Fibroblast of lung (primary cell): ENCODE data around the gene IL31RA. TPM values are rescaled to one million over a fixed set of nuclear protein-coding genes. Genes with fewer than 3 reads are reported as not detected.
A peak's percentile ranks its signal among the peaks of the same experiment; 100 is the strongest.

Experiments used
- DNase-seq, 2 donors: peaks; one replicate each; pipeline versions ENCODE4 v3.0.0 to v3.0.0-alpha.2; 2010; ENCODE audit warnings: low read depth in 2 of 2
- H2AFZ ChIP-seq: 2 replicates; pipeline ENCODE4 v1.5.1; 2012; ENCODE audit warnings: low read length, control low read depth, inconsistent platforms
- H3K27ac ChIP-seq: 2 replicates; pipeline ENCODE4 v1.5.1; 2011; ENCODE audit warnings: low read length, control low read depth; ENCODE audit not compliant: insufficient read depth
- H3K27me3 ChIP-seq: 2 replicates; pipeline ENCODE4 v1.5.1; 2011; ENCODE audit warnings: mild to moderate bottlenecking, low read length; ENCODE audit not compliant: control insufficient read depth, insufficient read depth
- H3K36me3 ChIP-seq: 2 replicates; pipeline ENCODE4 v1.5.1; 2011; ENCODE audit warnings: low read length; ENCODE audit not compliant: control insufficient read depth, insufficient read depth
- H3K4me1 ChIP-seq: 2 replicates; pipeline ENCODE4 v1.5.1; 2011; ENCODE audit warnings: low read length; ENCODE audit not compliant: control insufficient read depth, insufficient read depth; ENCODE audit errors: extremely low read depth
- H3K4me2 ChIP-seq: 2 replicates; pipeline ENCODE4 v1.5.1; 2011; ENCODE audit warnings: low read length, control low read depth; ENCODE audit not compliant: insufficient read depth; ENCODE audit errors: extremely low read depth
- H3K4me3 ChIP-seq, 4 experiments: fragments of 200-600 bp in 1 of 4; sonication (generic) in 1 of 4; replicated peaks in 1 of 4; 2 replicates each; pipeline ENCODE4 v1.5.1; 2011 to 2016; ENCODE audit warnings: low read length in 4 of 4, low read depth in 3 of 4, mild to moderate bottlenecking in 3 of 4, control low read depth in 2 of 4, inconsistent platforms in 1 of 4, mixed read lengths in 1 of 4; ENCODE audit not compliant: insufficient read depth in 1 of 4; ENCODE audit errors: control extremely low read depth in 1 of 4
- H3K79me2 ChIP-seq: 2 replicates; pipeline ENCODE4 v1.5.1; 2012; ENCODE audit warnings: mild to moderate bottlenecking, low read length, inconsistent platforms; ENCODE audit not compliant: control insufficient read depth, insufficient read depth
- H3K9ac ChIP-seq: 2 replicates; pipeline ENCODE4 v1.5.1; 2011; ENCODE audit warnings: mild to moderate bottlenecking, low read length, control low read depth; ENCODE audit not compliant: insufficient read depth
- H3K9me3 ChIP-seq: 2 replicates; pipeline ENCODE4 v1.5.1; 2012; ENCODE audit warnings: low read depth, low read length; ENCODE audit not compliant: control insufficient read depth, insufficient read depth
- H4K20me1 ChIP-seq: 2 replicates; pipeline ENCODE4 v1.5.1; 2011; ENCODE audit warnings: low read length; ENCODE audit not compliant: control insufficient read depth, insufficient read depth; ENCODE audit errors: extremely low read depth
- CTCF ChIP-seq, 2 donors: IDR thresholded peaks in 1 of 2; conservative IDR thresholded peaks in 1 of 2; 1 replicate in 1 of 2; 2 replicates in 1 of 2; pipeline ENCODE4 v1.5.1; 2011 to 2012; ENCODE audit warnings: low read length in 2 of 2, control low read depth in 1 of 2, inconsistent platforms in 1 of 2, low read depth in 1 of 2, mild to moderate bottlenecking in 1 of 2
- EZH2 ChIP-seq: IDR thresholded peaks from 2 replicates; pipeline ENCODE4 v1.5.1; 2012; ENCODE audit warnings: low read length, control low read depth, mild to moderate bottlenecking; ENCODE audit errors: missing control alignments
- polyA plus RNA-seq, 2 donors: library from polyadenylated mRNA; depleted of rRNA in 1 of 2; stranded (reverse) in 1 of 2; unstranded in 1 of 2; fragments of >200 nt; gene quantifications; 2 replicates each; pipeline ENCODE4 v1.2.1, GENCODE V29; 2011 to 2012; ENCODE audit warnings: missing spikeins in 1 of 2
- total RNA-seq: library from RNA; depleted of rRNA; stranded (reverse); fragments of >200 nt; gene quantifications from 2 replicates; pipeline ENCODE4 v1.2.1, GENCODE V29; 2014

Gene IL31RA
- total and polyA plus RNA-seq, 2 donors (not counting 1 experiment from before 2014, with no cell fraction given) = 0.28 to 2.6 TPM

GRCh38 chr5:55836191-55836590 lies 15.0 kb upstream of the IL31RA start:
- no peaks in the 10 kb centered on the region for H4K20me1 ChIP-seq
- no peak overlapping the region for H3K27ac ChIP-seq
- no peaks in the 10 kb centered on the region for H3K27me3 ChIP-seq
- no peak overlapping the region for H3K4me2 ChIP-seq
- no peak for TF ChIP-seq EZH2
- no peak for TF ChIP-seq CTCF (conservative IDR thresholded peaks at IDR 0.05 in 1 of 2, IDR thresholded peaks at IDR 0.05 in 1 of 2; ENCODE audit: low read depth in 1 of 2, low read length in 2 of 2)
- DNase-seq = peak in 1 of 2 donors; percentile 46
- H3K36me3 ChIP-seq = no peaks in the 10 kb centered on the region
- H2AFZ ChIP-seq = no peak overlapping the region
- no peak overlapping the region for H3K4me3 ChIP-seq
- H3K9ac ChIP-seq = no peak overlapping the region
- H3K4me1 ChIP-seq = no peaks in the 10 kb centered on the region
- no peaks in the 10 kb centered on the region for H3K9me3 ChIP-seq
- no peaks in the 10 kb centered on the region for H3K79me2 ChIP-seq

GRCh38 chr5:55841976-55842375 lies 9.2 kb upstream of the IL31RA start:
- Histone ChIP-seq H3K4me2 (no peak overlapping the region), H3K27me3 (no peaks in the 10 kb centered on the region), H3K36me3 (no peaks in the 10 kb centered on the region), H3K9ac (no peak overlapping the region), H3K9me3 (no peaks in the 10 kb centered on the region), H3K79me2 (no peaks in the 10 kb centered on the region), H2AFZ (no peak overlapping the region), H3K4me3 (no peak overlapping the region), H3K4me1 (no peaks in the 10 kb centered on the region), H3K27ac (no peak overlapping the region), H4K20me1 (no peaks in the 10 kb centered on the region)
- DNase-seq = no peak
- no peak for TF ChIP-seq EZH2
- no peak for TF ChIP-seq CTCF (conservative IDR thresholded peaks at IDR 0.05 in 1 of 2, IDR thresholded peaks at IDR 0.05 in 1 of 2; ENCODE audit: low read depth in 1 of 2, low read length in 2 of 2)

GRCh38 chr5:55847837-55848236 lies 3.3 kb upstream of the IL31RA start:
- no peak overlapping the region for H3K27ac ChIP-seq
- peak; percentile 15 to 74 for DNase-seq
- peaks cover 9% of the 10 kb centered on the region for H3K4me1 ChIP-seq
- no peak overlapping the region for H3K9ac ChIP-seq
- TF ChIP-seq EZH2 = no peak
- no peak for TF ChIP-seq CTCF (conservative IDR thresholded peaks at IDR 0.05 in 1 of 2, IDR thresholded peaks at IDR 0.05 in 1 of 2; ENCODE audit: low read depth in 1 of 2, low read length in 2 of 2)
- H3K4me2 ChIP-seq = no peak overlapping the region
- H4K20me1 ChIP-seq = no peaks in the 10 kb centered on the region
- H3K36me3 ChIP-seq = no peaks in the 10 kb centered on the region
- H3K9me3 ChIP-seq = no peaks in the 10 kb centered on the region
- H2AFZ ChIP-seq = no peak overlapping the region
- H3K4me3 ChIP-seq = no peak overlapping the region
- H3K79me2 ChIP-seq = no peaks in the 10 kb centered on the region
- H3K27me3 ChIP-seq = no peaks in the 10 kb centered on the region
